ENCODE measurements around the gene EPAS1.

DNA sequence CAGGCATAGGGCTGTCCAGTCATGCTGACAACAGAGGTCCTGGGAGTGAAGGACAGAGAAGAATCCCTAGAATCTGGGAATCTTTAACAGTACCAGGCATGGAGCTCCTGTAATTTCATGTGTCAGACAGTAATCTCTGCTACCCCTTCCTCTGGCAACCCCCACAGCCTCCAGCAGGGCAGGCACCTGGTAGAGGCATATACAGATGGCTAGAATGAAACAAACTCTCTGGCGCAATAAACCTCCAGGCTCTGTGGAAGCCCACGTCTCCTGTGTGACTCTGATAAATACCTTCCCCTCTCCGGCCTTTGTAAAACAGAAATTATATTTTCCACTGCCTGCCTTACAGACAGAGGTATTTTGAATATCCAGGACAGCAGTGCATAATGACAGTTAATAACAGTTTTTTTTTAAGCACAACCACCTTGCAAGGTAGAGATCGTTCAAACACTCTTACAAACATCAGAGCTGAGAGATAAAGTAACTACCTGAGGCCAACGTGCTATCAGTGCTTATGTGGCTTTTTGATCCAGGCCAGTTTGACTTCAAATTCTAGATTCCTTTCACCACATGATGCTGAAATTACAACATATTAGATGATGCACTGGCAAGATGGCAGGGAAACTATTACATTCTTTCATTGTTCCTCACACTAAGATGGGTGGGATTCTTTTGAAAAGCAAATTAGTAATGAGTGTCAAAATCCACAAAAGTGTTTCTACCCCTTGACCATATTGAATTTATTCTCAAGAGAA lies 134.5 kb downstream of the EPAS1 start:
- TF ChIP-seq, protein P1, sequence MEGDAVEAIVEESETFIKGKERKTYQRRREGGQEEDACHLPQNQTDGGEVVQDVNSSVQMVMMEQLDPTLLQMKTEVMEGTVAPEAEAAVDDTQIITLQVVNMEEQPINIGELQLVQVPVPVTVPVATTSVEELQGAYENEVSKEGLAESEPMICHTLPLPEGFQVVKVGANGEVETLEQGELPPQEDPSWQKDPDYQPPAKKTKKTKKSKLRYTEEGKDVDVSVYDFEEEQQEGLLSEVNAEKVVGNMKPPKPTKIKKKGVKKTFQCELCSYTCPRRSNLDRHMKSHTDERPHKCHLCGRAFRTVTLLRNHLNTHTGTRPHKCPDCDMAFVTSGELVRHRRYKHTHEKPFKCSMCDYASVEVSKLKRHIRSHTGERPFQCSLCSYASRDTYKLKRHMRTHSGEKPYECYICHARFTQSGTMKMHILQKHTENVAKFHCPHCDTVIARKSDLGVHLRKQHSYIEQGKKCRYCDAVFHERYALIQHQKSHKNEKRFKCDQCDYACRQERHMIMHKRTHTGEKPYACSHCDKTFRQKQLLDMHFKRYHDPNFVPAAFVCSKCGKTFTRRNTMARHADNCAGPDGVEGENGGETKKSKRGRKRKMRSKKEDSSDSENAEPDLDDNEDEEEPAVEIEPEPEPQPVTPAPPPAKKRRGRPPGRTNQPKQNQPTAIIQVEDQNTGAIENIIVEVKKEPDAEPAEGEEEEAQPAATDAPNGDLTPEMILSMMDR (conservative IDR thresholded peaks at IDR 0.05 in 1 of 2, IDR thresholded peaks at IDR 0.05 in 1 of 2; ENCODE audit: extremely low read depth in 1 of 2, insufficient read depth in 1 of 2, low read depth in 1 of 2, low read length in 2 of 2) = no peak
- TF ChIP-seq EZH2 (IDR thresholded peaks at IDR 0.05; ENCODE audit: borderline replicate concordance, low read length) = no peak

All from mammary epithelial cell (primary cell).